Naive thymus-derived CD4-positive, alpha-beta T cell (primary cell): ENCODE measurements around the gene CIB1. TPM values are rescaled to one million over a fixed set of nuclear protein-coding genes. Genes with fewer than 3 reads are reported as not detected.
A peak's percentile ranks its signal among the peaks of the same experiment; 100 is the strongest.

Source experiments
- ATAC-seq: fragments of 150-1000 bp; cut with Tn5 transposase; 2 replicates; pipeline ENCODE4 v1.10.0; 2021; ENCODE audit warnings: mild to moderate bottlenecking, moderate library complexity
- CTCF ChIA-PET: fragments of 350-600 bp; sonication (Branson Sonifier 250); formaldehyde crosslinking; loops from one replicate; lab custom pipeline; 2021; ENCODE audit warnings: antibody characterized with exemption; lab: Charles Lee
- POLR2A ChIA-PET: fragments of 350-600 bp; sonication (Branson Sonifier 250); formaldehyde crosslinking; loops from one replicate; lab custom pipeline; 2021; ENCODE audit warnings: antibody characterized with exemption, inconsistent platforms; lab: Charles Lee
- DNase-seq, 9 donors: peaks; one replicate each; pipeline versions ENCODE4 v3.0.0 to v3.0.0-alpha.2; 2020 to 2022; ENCODE audit warnings: mixed read lengths in 1 of 9
- H3K27ac ChIP-seq: one replicate; pipeline ENCODE4 v1.7.0; 2013; ENCODE audit warnings: mild to moderate bottlenecking, low read depth, low read length, moderate library complexity
- H3K27me3 ChIP-seq, 2 donors: one replicate each; pipeline ENCODE4 v1.7.0; 2013; ENCODE audit warnings: low read length in 2 of 2, mild to moderate bottlenecking in 2 of 2, moderate library complexity in 2 of 2; ENCODE audit not compliant: control insufficient read depth in 2 of 2, insufficient read depth in 2 of 2
- H3K36me3 ChIP-seq, 3 experiments: 1 replicate in 2 of 3; 2 replicates in 1 of 3; pipeline ENCODE4 v1.7.0; 2013; ENCODE audit warnings: low read length in 3 of 3, mild to moderate bottlenecking in 3 of 3, moderate library complexity in 1 of 3; ENCODE audit not compliant: insufficient read depth in 3 of 3, control insufficient read depth in 2 of 3
- H3K4me1 ChIP-seq, 2 donors: one replicate each; pipeline ENCODE4 v1.7.0; 2013; ENCODE audit warnings: low read length in 2 of 2, mild to moderate bottlenecking in 2 of 2, moderate library complexity in 1 of 2; ENCODE audit not compliant: control insufficient read depth in 2 of 2, insufficient read depth in 2 of 2
- H3K4me3 ChIP-seq: 2 replicates; pipeline ENCODE4 v1.7.0; 2013; ENCODE audit warnings: mild to moderate bottlenecking, low read length
- H3K9me3 ChIP-seq, 3 experiments: 1 replicate in 2 of 3; 2 replicates in 1 of 3; pipeline ENCODE4 v1.7.0; 2013; ENCODE audit warnings: low read length in 3 of 3; ENCODE audit not compliant: control insufficient read depth in 2 of 3
- H3K27ac Mint-ChIP-seq, 9 donors: one replicate each; pipeline ENCODE4 v1.8.0; 2020 to 2022; ENCODE audit warnings: mixed read lengths in 9 of 9, mild to moderate bottlenecking in 8 of 9, moderate library complexity in 5 of 9, inconsistent platforms in 2 of 9
- H3K27me3 Mint-ChIP-seq, 5 donors: one replicate each; pipeline ENCODE4 v1.8.0; 2021 to 2022; ENCODE audit warnings: mixed read lengths in 5 of 5, mild to moderate bottlenecking in 1 of 5
- H3K36me3 Mint-ChIP-seq, 5 donors: one replicate each; pipeline ENCODE4 v1.8.0; 2020 to 2022; ENCODE audit warnings: mixed read lengths in 5 of 5, mild to moderate bottlenecking in 3 of 5, inconsistent platforms in 1 of 5
- H3K4me1 Mint-ChIP-seq, 7 donors: one replicate each; pipeline ENCODE4 v1.8.0; 2020 to 2022; ENCODE audit warnings: mixed read lengths in 7 of 7, mild to moderate bottlenecking in 3 of 7, inconsistent platforms in 1 of 7
- H3K4me3 Mint-ChIP-seq, 10 donors: one replicate each; pipeline ENCODE4 v1.8.0; 2020 to 2022; ENCODE audit warnings: mild to moderate bottlenecking in 10 of 10, mixed read lengths in 10 of 10, moderate library complexity in 6 of 10, inconsistent platforms in 2 of 10
- H3K9me3 Mint-ChIP-seq, 11 donors: one replicate each; pipeline ENCODE4 v1.8.0; 2020 to 2022; ENCODE audit warnings: mixed read lengths in 11 of 11, mild to moderate bottlenecking in 4 of 11, inconsistent platforms in 1 of 11, moderate library complexity in 1 of 11
- intact Hi-C, 2 donors: fragments of 100-400 bp; cut with micrococcal nuclease; formaldehyde crosslinking; loops; one replicate each; pipeline ENCODE4 v1.15.1; 2023
- polyA plus RNA-seq, 2 donors: library from polyadenylated mRNA; unstranded; fragments of 300-500 nt; fragmentation: Illumina TruSeq; gene quantifications; one replicate each; pipeline ENCODE4 v1.2.3, GENCODE V29; 2021
- total RNA-seq, 6 experiments: library from RNA in 5 of 6; stranded (reverse) in 5 of 6; gene quantifications; 1 replicate in 5 of 6; 2 replicates in 1 of 6; pipeline ENCODE4 v1.2.3 and lab custom pipeline; 2021 to 2026

The CIB1 gene
- total and polyA plus RNA-seq, 7 experiments from 2014 or later = 76.8 to 229 (median 133) TPM

DNA sequence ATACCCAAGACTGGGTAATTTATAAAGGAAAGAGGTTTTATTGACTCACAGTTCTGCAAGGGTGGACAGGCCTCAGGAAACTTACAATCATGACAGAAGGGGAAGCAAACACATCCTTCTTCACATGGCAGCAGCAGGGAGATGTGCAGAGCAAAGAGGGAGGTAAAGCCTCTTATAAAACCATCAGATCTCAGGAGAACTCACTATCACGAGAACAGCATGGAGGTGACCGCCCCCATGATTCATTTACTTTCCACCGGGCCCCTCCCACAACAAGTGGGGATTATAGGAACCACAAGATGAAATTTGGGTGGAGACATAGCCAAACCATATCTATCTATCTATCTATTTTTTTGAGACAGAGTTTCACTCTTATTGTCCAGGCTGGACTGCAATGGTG is 5.6 kb upstream of the CIB1 start:
- Histone ChIP-seq H3K27me3 (no peaks in the 10 kb centered on the region), H3K36me3 (peaks cover 0 to 40% (median 8%) of the 10 kb centered on the region in 3 experiments), H3K27ac (no peak overlapping the region), H3K9me3 (no peaks in the 10 kb centered on the region), H3K4me3 (no peak overlapping the region), H3K4me1 (peaks cover 7 to 8% of the 10 kb centered on the region in 2 donors)
- POLR2A ChIA-PET = no interaction called here
- Mint-ChIP-seq H3K4me3 (no peak overlapping the region), H3K9me3 (no peaks in the 10 kb centered on the region), H3K36me3 (peaks cover 3 to 21% (median 5%) of the 10 kb centered on the region in 5 donors), H3K4me1 (peaks cover 8 to 34% (median 19%) of the 10 kb centered on the region in 7 donors), H3K27me3 (no peaks in the 10 kb centered on the region), H3K27ac (peak overlapping the region in 2 of 9 donors; percentile 11 to 65)
- CTCF ChIA-PET = no interaction called here
- DNase-seq (no peak), ATAC-seq (peak; percentile 20)
- intact Hi-C loops = no loop called here

DNA sequence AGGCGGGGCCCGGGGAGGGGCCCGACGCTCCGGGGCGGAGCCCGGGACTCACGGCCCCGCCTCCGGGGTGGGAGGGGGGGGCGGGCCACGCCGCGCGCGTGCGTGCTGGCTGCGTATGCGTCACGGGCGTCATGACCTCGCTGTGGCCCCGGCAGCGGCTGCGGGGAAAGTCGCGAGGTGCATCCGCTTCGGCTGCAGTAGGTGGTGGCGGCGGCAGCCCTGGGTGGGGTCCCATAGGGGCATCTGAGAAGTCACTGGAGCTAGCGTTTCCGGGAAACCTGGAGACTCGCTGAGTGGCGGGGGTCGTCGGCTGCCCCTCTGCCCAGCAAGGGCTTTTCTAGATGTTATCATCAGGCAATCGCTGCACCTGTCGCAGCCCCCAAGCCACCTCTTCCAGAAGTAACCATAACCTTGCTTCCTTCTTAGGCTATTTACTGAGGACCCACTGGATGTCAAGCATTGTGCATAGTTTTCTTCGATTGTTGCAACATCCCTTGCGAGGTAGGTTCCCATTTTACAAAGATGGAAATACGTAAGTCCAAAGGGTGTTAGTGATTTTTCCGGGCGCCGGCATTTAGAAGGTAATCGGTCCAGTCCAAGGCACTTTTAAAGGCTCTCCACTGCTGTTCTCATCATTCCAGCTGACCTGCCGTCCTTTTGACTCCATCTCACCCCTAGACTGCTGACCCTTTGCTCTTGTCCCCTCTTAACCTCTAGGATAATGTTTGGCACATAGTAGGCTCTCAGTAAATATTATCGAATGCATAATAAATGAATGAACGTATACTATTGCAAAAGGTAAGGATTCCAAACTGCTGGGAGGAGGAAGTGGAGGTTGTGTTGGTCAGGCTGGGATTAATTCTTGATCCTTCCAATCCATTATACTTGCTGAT is 601 bp upstream of the CIB1 start, which contains the start of gene GDPGP1:
Gene GDPGP1 (plus strand): TSS at position 114 of the 893 bp plus-strand sequence. CDS start 6,700 bp downstream, outside the sequence.
- H3K4me1 ChIP-seq = peaks cover 39 to 43% of the 10 kb centered on the region in 2 donors
- Mint-ChIP-seq H3K36me3 (peaks cover 0 to 35% (median 11%) of the 10 kb centered on the region in 5 donors), H3K27me3 (no peaks in the 10 kb centered on the region), H3K9me3 (no peaks in the 10 kb centered on the region), H3K4me1 (peaks cover 37 to 61% (median 53%) of the 10 kb centered on the region in 7 donors), H3K4me3 (peak within 1 kb of the TSS; percentile 87 to 95 (median 92)), H3K27ac (peak within 1 kb of the TSS; percentile 96 to 100 (median 98))
- H3K27ac ChIP-seq = peak within 1 kb of the TSS; percentile 99
- POLR2A ChIA-PET = interaction anchor here (0.6 to 7.8 kb wide), 19 partner anchors 9 to 788 kb away, joined by 3 to 95 read pairs (median 4); partner anchors contain the start of genes IDH2, NGRN, SEMA4B and TTLL13
- intact Hi-C loops = loop anchor here (1.0 to 5.0 kb wide), 12 partner anchors 15 to 902 kb away; partner anchors contain the start of genes AP3S2 (in 2 of the 2), IDH2 (in 2 of the 2), IQGAP1 (in 2 of the 2) and NGRN (in 2 of the 2)
- no peaks in the 10 kb centered on the region for H3K9me3 ChIP-seq
- no peaks in the 10 kb centered on the region for H3K27me3 ChIP-seq
- H3K4me3 ChIP-seq = peak within 1 kb of the TSS; percentile 92
- ATAC-seq (no peak), DNase-seq (peak in 3 of 9 donors; percentile 91 to 95 (median 93))
- H3K36me3 ChIP-seq = peaks cover 0 to 41% (median 21%) of the 10 kb centered on the region in 3 experiments
- CTCF ChIA-PET = interaction anchor here (0.7 kb wide), 1 partner anchor 167 kb away, joined by 3 read pairs; no protein-coding TSS in a partner anchor

DNA sequence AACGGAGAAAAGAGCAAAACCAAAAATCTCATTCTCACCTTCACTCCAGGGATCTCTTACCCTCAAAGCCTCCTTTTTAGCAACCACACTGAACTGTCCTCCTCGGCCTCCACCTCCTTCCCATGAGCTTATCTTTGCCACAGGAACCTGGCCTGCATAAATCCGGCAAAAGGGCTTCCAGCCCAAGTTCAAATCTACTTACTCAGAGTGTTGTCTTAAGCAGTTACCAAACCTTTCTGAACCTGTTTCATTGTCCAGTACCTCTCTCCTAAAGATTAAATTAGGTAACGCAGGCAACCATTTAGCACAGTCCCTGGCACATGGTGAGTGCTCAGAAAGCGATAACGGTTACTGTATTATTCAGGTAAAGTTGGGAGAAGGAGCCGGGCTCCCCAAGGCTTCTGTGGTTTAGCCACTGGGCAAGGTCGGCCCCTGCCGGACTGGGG is 777 bp downstream of the CIB1 start:
- Histone ChIP-seq H3K4me3 (peak overlapping the region; percentile 92), H3K36me3 (peaks cover 5 to 44% (median 23%) of the 10 kb centered on the region in 3 experiments), H3K9me3 (no peaks in the 10 kb centered on the region), H3K27ac (peak overlapping the region; percentile 99), H3K27me3 (no peaks in the 10 kb centered on the region), H3K4me1 (peaks cover 39 to 43% of the 10 kb centered on the region in 2 donors)
- DNase-seq (peak in 3 of 9 donors; percentile 26 to 34 (median 34)), ATAC-seq (no peak)
- H3K4me3 Mint-ChIP-seq = peak overlapping the region; percentile 87 to 95 (median 92)
- ChIA-PET CTCF (interaction anchor here (0.6 to 1.3 kb wide), 5 partner anchors 12 to 214 kb away, joined by 3 to 6 read pairs (median 3); no protein-coding TSS in a partner anchor), POLR2A (interaction anchor here (0.6 to 7.8 kb wide), 12 partner anchors 11 to 790 kb away, joined by 3 to 95 read pairs (median 12); partner anchors contain the start of genes IDH2, NGRN, SEMA4B and TTLL13)
- peaks cover 0 to 26% (median 15%) of the 10 kb centered on the region in 5 donors for H3K36me3 Mint-ChIP-seq
- peaks cover 40 to 62% (median 52%) of the 10 kb centered on the region in 7 donors for H3K4me1 Mint-ChIP-seq
- H3K27me3 Mint-ChIP-seq = no peaks in the 10 kb centered on the region
- H3K27ac Mint-ChIP-seq = peak overlapping the region; percentile 96 to 100 (median 98)
- no peaks in the 10 kb centered on the region for H3K9me3 Mint-ChIP-seq
- intact Hi-C loops = loop anchor here (1.0 to 5.0 kb wide), 7 partner anchors 32 to 901 kb away; partner anchors contain the start of genes AP3S2 (in 2 of the 2), HDDC3 (in 1 of the 2), POLG (in 1 of the 2) and SEMA4B (in 1 of the 2)

DNA sequence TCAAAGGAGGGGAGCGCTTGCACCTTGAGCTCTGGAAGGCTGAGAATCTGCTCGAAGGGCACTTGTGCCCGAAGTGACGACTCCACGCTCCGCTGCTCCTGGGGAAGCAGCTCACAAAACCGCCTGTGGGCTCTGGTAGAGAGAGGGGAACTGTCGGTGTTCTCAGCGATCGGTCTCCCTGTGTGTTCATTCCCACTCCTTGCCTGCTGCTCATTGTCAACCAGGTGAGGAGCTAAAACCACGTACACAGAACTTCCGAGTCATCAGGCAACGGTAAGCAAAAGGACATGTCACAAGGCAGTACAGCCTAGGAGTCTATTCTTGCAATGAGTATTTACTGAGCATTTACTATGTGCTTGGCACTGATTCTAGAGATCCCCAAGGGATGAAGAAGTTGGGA is 1.5 kb downstream of the CIB1 start:
- peaks cover 7 to 44% (median 23%) of the 10 kb centered on the region in 3 experiments for H3K36me3 ChIP-seq
- Mint-ChIP-seq H3K9me3 (no peaks in the 10 kb centered on the region), H3K36me3 (peaks cover 0 to 26% (median 12%) of the 10 kb centered on the region in 5 donors), H3K27ac (peak overlapping the region; percentile 96 to 100 (median 98)), H3K4me1 (peaks cover 40 to 62% (median 52%) of the 10 kb centered on the region in 7 donors), H3K27me3 (no peaks in the 10 kb centered on the region), H3K4me3 (peak overlapping the region; percentile 87 to 95 (median 92))
- no peaks in the 10 kb centered on the region for H3K27me3 ChIP-seq
- peaks cover 39 to 43% of the 10 kb centered on the region in 2 donors for H3K4me1 ChIP-seq
- H3K27ac ChIP-seq = peak overlapping the region; percentile 99
- H3K9me3 ChIP-seq = no peaks in the 10 kb centered on the region
- ATAC-seq (no peak), DNase-seq (peak in 1 of 9 donors; percentile 16)
- intact Hi-C loops = loop anchor here (5.0 kb wide), 5 partner anchors 90 to 900 kb away; partner anchors contain the start of genes AP3S2 (in 2 of the 2) and POLG (in 1 of the 2)
- POLR2A ChIA-PET = interaction anchor here (0.6 to 7.8 kb wide), 10 partner anchors 11 to 701 kb away, joined by 3 to 95 read pairs (median 14); partner anchors contain the start of genes HDDC3, IDH2, NGRN and SEMA4B
- H3K4me3 ChIP-seq = peak overlapping the region; percentile 92
- CTCF ChIA-PET = interaction anchor here (0.6 to 0.7 kb wide), 2 partner anchors 17 to 214 kb away, joined by 3 read pairs; no protein-coding TSS in a partner anchor

DNA sequence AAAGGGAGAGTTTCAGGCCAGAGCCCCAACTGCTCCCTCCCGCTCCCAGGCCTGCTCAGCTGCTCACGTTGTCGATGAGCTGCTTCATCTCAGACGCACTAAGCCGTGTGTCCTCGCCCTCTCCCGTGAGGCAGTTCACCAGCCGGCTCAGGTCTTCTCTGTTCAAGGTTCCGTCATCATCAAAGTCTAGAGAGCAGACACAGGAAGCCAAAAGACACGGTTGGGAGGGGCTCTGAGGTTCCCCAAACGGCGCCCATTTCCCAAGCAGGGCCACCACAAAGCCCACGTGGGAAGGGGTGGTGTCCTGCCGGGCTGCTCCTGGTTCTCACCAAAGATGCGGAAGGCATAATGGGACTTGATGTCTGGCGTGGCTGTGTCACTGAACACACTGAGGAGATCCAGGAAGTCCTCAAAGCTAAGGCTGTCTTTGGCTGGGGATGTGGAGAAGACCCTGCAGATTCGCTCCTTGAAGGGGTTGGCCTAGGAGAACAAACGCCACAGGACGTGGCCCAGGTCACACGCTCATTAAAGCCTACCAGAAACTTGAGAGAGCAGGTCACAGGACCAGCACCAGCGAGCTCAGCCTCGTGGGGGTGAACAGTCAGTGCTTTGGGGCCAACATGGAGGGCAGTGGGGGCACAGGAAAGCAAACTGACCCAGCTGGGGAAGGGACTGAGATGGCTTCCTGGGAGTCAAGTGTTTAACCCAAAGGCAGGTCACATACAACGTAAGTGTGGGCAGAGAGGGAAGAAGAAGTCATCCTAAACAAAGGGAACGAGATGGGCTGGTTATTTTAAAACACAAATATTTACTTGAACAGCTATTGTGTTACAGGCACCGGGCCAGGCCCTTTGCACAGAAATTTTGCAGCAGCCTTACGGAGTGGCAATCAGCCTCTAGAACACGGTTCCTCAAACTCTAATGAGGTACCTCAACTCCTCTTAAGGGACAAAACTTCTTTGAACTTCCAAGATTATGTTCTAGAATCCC is 2.4 kb downstream of the CIB1 start:
- peak; percentile 60 to 92 (median 88) for DNase-seq
- Mint-ChIP-seq H3K27ac (peak overlapping the region; percentile 96 to 100 (median 98)), H3K4me1 (peaks cover 40 to 61% (median 52%) of the 10 kb centered on the region in 7 donors), H3K4me3 (peak overlapping the region; percentile 87 to 95 (median 92)), H3K27me3 (no peaks in the 10 kb centered on the region), H3K9me3 (no peaks in the 10 kb centered on the region), H3K36me3 (peaks cover 0 to 25% (median 12%) of the 10 kb centered on the region in 5 donors)
- peak; percentile 77 for ATAC-seq
- Histone ChIP-seq H3K36me3 (peaks cover 7 to 40% (median 23%) of the 10 kb centered on the region in 3 experiments), H3K4me3 (peak overlapping the region; percentile 92), H3K27me3 (no peaks in the 10 kb centered on the region), H3K4me1 (peaks cover 39 to 43% of the 10 kb centered on the region in 2 donors), H3K27ac (peak overlapping the region; percentile 99), H3K9me3 (no peaks in the 10 kb centered on the region)
- ChIA-PET POLR2A (interaction anchor here (0.7 to 7.8 kb wide), 13 partner anchors 9 to 1143 kb away, joined by 3 to 95 read pairs (median 9); partner anchors contain the start of genes ABHD2, HDDC3, IDH2 and NGRN), CTCF (interaction anchor here (0.9 to 1.3 kb wide), 4 partner anchors 12 to 72 kb away, joined by 3 to 4 read pairs (median 4); no protein-coding TSS in a partner anchor)
- intact Hi-C loops = loop anchor here (1.0 to 5.0 kb wide), 12 partner anchors 12 to 899 kb away; partner anchors contain the start of genes AP3S2 (in 2 of the 2), POLG (in 1 of the 2) and SEMA4B (in 1 of the 2)
